H9 (cell line): Measurements from ENCODE around the gene SLTM. TPM values are rescaled to one million over a fixed set of nuclear protein-coding genes. Genes with fewer than 3 reads are reported as not detected.

Experiments used
- DNase-seq: peaks from one replicate; pipeline ENCODE4 v3.0.0-alpha.2; 2017
- H2AFZ ChIP-seq: one replicate; pipeline ENCODE4 v1.6.1; 2013; ENCODE audit warnings: mild to moderate bottlenecking, low read length, control low read depth, moderate library complexity
- H2AK5ac ChIP-seq: 2 replicates; pipeline ENCODE4 v1.6.1; 2013; ENCODE audit warnings: low read length, control low read depth, mixed read lengths; ENCODE audit not compliant: insufficient read length
- H2BK120ac ChIP-seq: one replicate; pipeline ENCODE4 v1.6.1; 2013; ENCODE audit warnings: low read depth, mild to moderate bottlenecking, low read length, control low read depth, inconsistent platforms; ENCODE audit not compliant: poor library complexity, severe bottlenecking
- H2BK12ac ChIP-seq: 2 replicates; pipeline ENCODE4 v1.6.1; 2013; ENCODE audit warnings: low read length, control low read depth, mixed read lengths, low read depth; ENCODE audit not compliant: insufficient read length
- H2BK15ac ChIP-seq: 2 replicates; pipeline ENCODE4 v1.6.1; 2013; ENCODE audit warnings: low read depth, low read length, control low read depth
- H2BK20ac ChIP-seq: one replicate; pipeline ENCODE4 v1.6.1; 2013; ENCODE audit warnings: low read depth, mild to moderate bottlenecking, low read length, control low read depth, inconsistent platforms; ENCODE audit not compliant: poor library complexity, severe bottlenecking
- H2BK5ac ChIP-seq: 2 replicates; pipeline ENCODE4 v1.6.1; 2013; ENCODE audit warnings: low read length, control low read depth, mixed read lengths; ENCODE audit not compliant: insufficient read length
- H3K14ac ChIP-seq: 2 replicates; pipeline ENCODE4 v1.6.1; 2013; ENCODE audit warnings: low read length, control low read depth; ENCODE audit not compliant: insufficient read depth
- H3K18ac ChIP-seq: 2 replicates; pipeline ENCODE4 v1.6.1; 2013; ENCODE audit warnings: low read depth, mild to moderate bottlenecking, mixed read lengths, low read length, control low read depth; ENCODE audit not compliant: insufficient read length
- H3K23ac ChIP-seq: 2 replicates; pipeline ENCODE4 v1.6.1; 2013; ENCODE audit warnings: low read length, control low read depth, mixed read lengths, low read depth; ENCODE audit not compliant: insufficient read length
- H3K23me2 ChIP-seq: 2 replicates; pipeline ENCODE4 v1.6.1; 2013; ENCODE audit warnings: low read depth, mild to moderate bottlenecking, mixed read lengths, low read length, control low read depth; ENCODE audit not compliant: insufficient read length, poor library complexity, severe bottlenecking
- H3K27ac ChIP-seq: 2 replicates; pipeline ENCODE4 v1.5.1; 2013; ENCODE audit warnings: low read length, control low read depth, mixed read lengths, low read depth; ENCODE audit not compliant: insufficient read length
- H3K27me3 ChIP-seq: 2 replicates; pipeline ENCODE4 v1.6.1; 2013; ENCODE audit warnings: low read length, control low read depth, inconsistent platforms; ENCODE audit not compliant: insufficient read depth
- H3K4ac ChIP-seq: 2 replicates; pipeline ENCODE4 v1.6.1; 2013; ENCODE audit warnings: low read depth, mild to moderate bottlenecking, control low read depth, inconsistent platforms, low read length, moderate library complexity
- H3K4me1 ChIP-seq: 2 replicates; pipeline ENCODE4 v1.6.1; 2013; ENCODE audit warnings: low read length, control low read depth, inconsistent platforms; ENCODE audit not compliant: insufficient read depth
- H3K4me2 ChIP-seq: 2 replicates; pipeline ENCODE4 v1.6.1; 2013; ENCODE audit warnings: low read length, control low read depth, mixed read lengths; ENCODE audit not compliant: insufficient read length, insufficient read depth
- H3K56ac ChIP-seq: 2 replicates; pipeline ENCODE4 v1.6.1; 2013; ENCODE audit warnings: low read depth, mild to moderate bottlenecking, mixed read lengths, low read length, control low read depth; ENCODE audit not compliant: insufficient read length
- H3K79me1 ChIP-seq: 2 replicates; pipeline ENCODE4 v1.6.1; 2013; ENCODE audit warnings: low read depth, mild to moderate bottlenecking, moderate library complexity, low read length, control low read depth, inconsistent platforms; ENCODE audit not compliant: insufficient read depth, poor library complexity, severe bottlenecking
- H3K79me2 ChIP-seq: 2 replicates; pipeline ENCODE4 v1.6.1; 2013; ENCODE audit warnings: low read length, control low read depth, inconsistent platforms; ENCODE audit not compliant: insufficient read depth
- H3K9ac ChIP-seq: 2 replicates; pipeline ENCODE4 v1.6.1; 2013; ENCODE audit warnings: low read length, control low read depth, mixed read lengths; ENCODE audit not compliant: insufficient read length; ENCODE audit errors: extremely low read depth
- H3K9me3 ChIP-seq: one replicate; pipeline ENCODE4 v1.6.1; 2013; ENCODE audit warnings: low read depth, low read length, inconsistent platforms; ENCODE audit not compliant: control insufficient read depth
- H3T11ph ChIP-seq: one replicate; pipeline ENCODE4 v1.6.1; 2013; ENCODE audit warnings: mild to moderate bottlenecking, low read length, control low read depth, inconsistent platforms
- H4K20me1 ChIP-seq: one replicate; pipeline ENCODE4 v1.6.1; 2013; ENCODE audit not compliant: control insufficient read depth, insufficient read length, insufficient read depth
- H4K5ac ChIP-seq: 2 replicates; pipeline ENCODE4 v1.6.1; 2013; ENCODE audit warnings: low read depth, mild to moderate bottlenecking, mixed read lengths, low read length, control low read depth; ENCODE audit not compliant: insufficient read length
- H4K8ac ChIP-seq: replicated peaks from 2 replicates; pipeline ENCODE4 v1.6.1; 2013; ENCODE audit warnings: low read length, control low read depth, mixed read lengths, low read depth; ENCODE audit not compliant: insufficient read length
- H4K91ac ChIP-seq: 2 replicates; pipeline ENCODE4 v1.6.1; 2013; ENCODE audit warnings: low read depth, mild to moderate bottlenecking, moderate library complexity, mixed read lengths, low read length, control low read depth; ENCODE audit not compliant: insufficient read length
- H3K27ac Mint-ChIP-seq, 3 experiments: 2 replicates in 2 of 3; 3 replicates in 1 of 3; pipeline ENCODE4 v1.8.0; 2020 to 2021; ENCODE audit warnings: mixed read lengths in 3 of 3, mild to moderate bottlenecking in 1 of 3, moderate library complexity in 1 of 3
- H3K27me3 Mint-ChIP-seq: 2 replicates; pipeline ENCODE4 v1.8.0; 2021; ENCODE audit warnings: low read depth, mild to moderate bottlenecking, moderate library complexity, mixed read lengths
- H3K36me3 Mint-ChIP-seq, 3 experiments: 2 replicates in 2 of 3; 3 replicates in 1 of 3; pipeline ENCODE4 v1.8.0; 2020 to 2021; ENCODE audit warnings: low read depth in 3 of 3, mixed read lengths in 3 of 3; ENCODE audit not compliant: insufficient read depth in 1 of 3
- H3K4me1 Mint-ChIP-seq, 2 experiments: 2 replicates each; pipeline ENCODE4 v1.8.0; 2020; ENCODE audit warnings: mixed read lengths in 2 of 2
- H3K4me3 Mint-ChIP-seq, 2 experiments: 2 replicates in 1 of 2; 3 replicates in 1 of 2; pipeline ENCODE4 v1.8.0; 2020 to 2021; ENCODE audit warnings: mild to moderate bottlenecking in 2 of 2, mixed read lengths in 2 of 2, moderate library complexity in 1 of 2
- H3K9me3 Mint-ChIP-seq, 2 experiments: 2 replicates in 1 of 2; 3 replicates in 1 of 2; pipeline ENCODE4 v1.8.0; 2020; ENCODE audit warnings: mild to moderate bottlenecking in 2 of 2, mixed read lengths in 2 of 2, moderate library complexity in 1 of 2
- WGBS: extraction: QIAGEN DNeasy Blood & Tissue Kit; methylation state at CpG from one replicate; pipeline ENCODE4 v1.1.7; 2013; ENCODE audit warnings: missing lambda C conversion rate, low lambda C conversion rate, mixed read lengths; ENCODE audit not compliant: insufficient read length; ENCODE audit errors: extremely low coverage; 5-methylcytosine and 5-hydroxymethylcytosine counted together
- total RNA-seq: library from RNA; stranded (reverse); gene quantifications from 2 replicates; pipeline ENCODE4 v1.2.1, GENCODE V29; 2021
- TF ChIP-seq, protein P1 (sequence below): fragments of 200-600 bp; sonication (generic); conservative IDR thresholded peaks from 3 replicates; pipeline ENCODE4 v1.8.0; 2021; ENCODE audit warnings: antibody characterized with exemption, mild to moderate bottlenecking

The SLTM gene
- total RNA-seq, 1 experiment from 2014 or later: 132 TPM

DNA sequence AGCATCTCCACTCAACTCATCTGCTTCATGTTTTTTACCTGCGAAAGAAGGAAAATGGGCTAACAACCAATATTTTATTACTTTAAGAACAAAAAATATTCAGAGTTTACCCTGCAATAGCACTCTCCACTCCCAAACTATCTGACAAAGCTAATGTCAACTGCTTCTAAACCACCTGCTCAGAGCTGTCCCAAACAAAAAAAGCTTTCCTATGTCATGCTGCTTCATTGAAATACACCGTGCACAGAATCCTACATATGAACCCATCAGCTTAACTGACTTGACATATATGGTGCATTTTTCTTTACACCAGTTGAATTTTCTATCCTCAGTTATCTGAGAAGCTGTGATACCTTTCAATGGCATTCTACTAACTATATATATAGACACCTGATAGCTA lies 16.5 kb downstream of the SLTM start:
- Histone ChIP-seq H3K9ac (no peak overlapping the region), H2BK120ac (no peak overlapping the region), H3K4me2 (no peak overlapping the region), H3K79me2 (peaks cover 14% of the 10 kb centered on the region; the same call in 1 of the 2 replicates), H3K14ac (no peak overlapping the region), H3K79me1 (peaks cover 9% of the 10 kb centered on the region), H2BK20ac (no peak overlapping the region), H2BK15ac (no peak overlapping the region), H4K91ac (no peak overlapping the region), H3K56ac (no peak overlapping the region), H2AK5ac (no peak overlapping the region), H2AFZ (no peak overlapping the region), H3K23me2 (no peaks in the 10 kb centered on the region), H3K27me3 (no peaks in the 10 kb centered on the region), H3K27ac (no peak overlapping the region), H2BK5ac (no peak overlapping the region), H3K4ac (no peak overlapping the region), H3K23ac (no peak overlapping the region), H3K18ac (no peak overlapping the region), H3T11ph (no peak overlapping the region), H3K4me1 (no peaks in the 10 kb centered on the region), H2BK12ac (no peak overlapping the region), H4K20me1 (no peaks in the 10 kb centered on the region), H4K5ac (no peak overlapping the region), H4K8ac (no peak overlapping the region), H3K9me3 (no peaks in the 10 kb centered on the region)
- H3K4me1 Mint-ChIP-seq: peaks cover 2 to 3% of the 10 kb centered on the region in 2 experiments; a peak in 3 of 4 replicates
- no peaks in the 10 kb centered on the region for H3K9me3 Mint-ChIP-seq
- no peaks in the 10 kb centered on the region for H3K27me3 Mint-ChIP-seq
- no peak overlapping the region for H3K4me3 Mint-ChIP-seq
- peaks cover 29 to 65% (median 63%) of the 10 kb centered on the region in 3 experiments for H3K36me3 Mint-ChIP-seq
- TF ChIP-seq, protein P1, sequence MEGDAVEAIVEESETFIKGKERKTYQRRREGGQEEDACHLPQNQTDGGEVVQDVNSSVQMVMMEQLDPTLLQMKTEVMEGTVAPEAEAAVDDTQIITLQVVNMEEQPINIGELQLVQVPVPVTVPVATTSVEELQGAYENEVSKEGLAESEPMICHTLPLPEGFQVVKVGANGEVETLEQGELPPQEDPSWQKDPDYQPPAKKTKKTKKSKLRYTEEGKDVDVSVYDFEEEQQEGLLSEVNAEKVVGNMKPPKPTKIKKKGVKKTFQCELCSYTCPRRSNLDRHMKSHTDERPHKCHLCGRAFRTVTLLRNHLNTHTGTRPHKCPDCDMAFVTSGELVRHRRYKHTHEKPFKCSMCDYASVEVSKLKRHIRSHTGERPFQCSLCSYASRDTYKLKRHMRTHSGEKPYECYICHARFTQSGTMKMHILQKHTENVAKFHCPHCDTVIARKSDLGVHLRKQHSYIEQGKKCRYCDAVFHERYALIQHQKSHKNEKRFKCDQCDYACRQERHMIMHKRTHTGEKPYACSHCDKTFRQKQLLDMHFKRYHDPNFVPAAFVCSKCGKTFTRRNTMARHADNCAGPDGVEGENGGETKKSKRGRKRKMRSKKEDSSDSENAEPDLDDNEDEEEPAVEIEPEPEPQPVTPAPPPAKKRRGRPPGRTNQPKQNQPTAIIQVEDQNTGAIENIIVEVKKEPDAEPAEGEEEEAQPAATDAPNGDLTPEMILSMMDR: no peak
- DNase-seq: no peak
- no CpG with 5 or more reads among the region's 2 CpGs for WGBS
- H3K27ac Mint-ChIP-seq: no peak overlapping the region
